ENCODE measurements around the gene GATA5. TPM values are rescaled to one million over a fixed set of nuclear protein-coding genes. Genes with fewer than 3 reads are reported as not detected.

Gene GATA5
- total RNA-seq, 1 donor from 2014 or later = not detected

GRCh38 chr20:62424249-62425107, 51.3 kb downstream of the GATA5 start:
- no peak overlapping the region for H3K4me3 ChIP-seq (ENCODE audit: low read depth, low read length)
- H3K27me3 ChIP-seq (ENCODE audit: control insufficient read depth, insufficient read depth, low read length) = peaks cover 2% of the 10 kb centered on the region
- no peak for TF ChIP-seq CTCF (IDR thresholded peaks at IDR 0.05; ENCODE audit: insufficient read depth, low read length, severe bottlenecking)
- DNase-seq (ENCODE audit: low read depth) (no peak), FAIRE-seq (no peak)
- no peaks in the 10 kb centered on the region for H3K36me3 ChIP-seq (ENCODE audit: control insufficient read depth, insufficient read depth, low read length)

GRCh38 chr20:62423326-62423706, 52.5 kb downstream of the GATA5 start:
- Histone ChIP-seq H3K36me3 (ENCODE audit: control insufficient read depth, insufficient read depth, low read length) (no peaks in the 10 kb centered on the region), H3K27me3 (ENCODE audit: control insufficient read depth, insufficient read depth, low read length) (peaks cover 2% of the 10 kb centered on the region), H3K4me3 (ENCODE audit: low read depth, low read length) (no peak overlapping the region)
- FAIRE-seq (no peak), DNase-seq (ENCODE audit: low read depth) (no peak)
- no peak for TF ChIP-seq CTCF (IDR thresholded peaks at IDR 0.05; ENCODE audit: insufficient read depth, low read length, severe bottlenecking)

GRCh38 chr20:62422636-62423325, 53.0 kb downstream of the GATA5 start:
- no peaks in the 10 kb centered on the region for H3K36me3 ChIP-seq (ENCODE audit: control insufficient read depth, insufficient read depth, low read length)
- H3K4me3 ChIP-seq (ENCODE audit: low read depth, low read length) = no peak overlapping the region
- TF ChIP-seq CTCF (IDR thresholded peaks at IDR 0.05; ENCODE audit: insufficient read depth, low read length, severe bottlenecking) = no peak
- no peak for DNase-seq (ENCODE audit: low read depth)
- peaks cover 2% of the 10 kb centered on the region for H3K27me3 ChIP-seq (ENCODE audit: control insufficient read depth, insufficient read depth, low read length)
- no peak for FAIRE-seq

- TF ChIP-seq CTCF (IDR thresholded peaks at IDR 0.05; ENCODE audit: insufficient read depth, low read length, severe bottlenecking) = no peak
- Histone ChIP-seq H3K27me3 (ENCODE audit: control insufficient read depth, insufficient read depth, low read length) (peaks cover 2% of the 10 kb centered on the region), H3K36me3 (ENCODE audit: control insufficient read depth, insufficient read depth, low read length) (no peaks in the 10 kb centered on the region), H3K4me3 (ENCODE audit: low read depth, low read length) (no peak overlapping the region)
- FAIRE-seq (peak; percentile 99), DNase-seq (ENCODE audit: low read depth) (no peak)
These were observed 54.1 kb downstream of the GATA5 start for GRCh38 chr20:62421716-62421990.

- no peaks in the 10 kb centered on the region for H3K36me3 ChIP-seq (ENCODE audit: control insufficient read depth, insufficient read depth, low read length)
- DNase-seq (ENCODE audit: low read depth) (no peak), FAIRE-seq (no peak)
- TF ChIP-seq CTCF (IDR thresholded peaks at IDR 0.05; ENCODE audit: insufficient read depth, low read length, severe bottlenecking) = no peak
- no peak overlapping the region for H3K4me3 ChIP-seq (ENCODE audit: low read depth, low read length)
- peaks cover 2% of the 10 kb centered on the region for H3K27me3 ChIP-seq (ENCODE audit: control insufficient read depth, insufficient read depth, low read length)
These were observed 54.7 kb downstream of the GATA5 start for GRCh38 chr20:62420846-62421715.

Data from bronchial epithelial cell (primary cell).